ENCODE measurements around the gene OAS2.
"Not testable (repeated sequence)": the region's sequence is repeated elsewhere in the genome, so short reads cannot be mapped to it uniquely, and the experiment has no call there.

Gene OAS2

DNA sequence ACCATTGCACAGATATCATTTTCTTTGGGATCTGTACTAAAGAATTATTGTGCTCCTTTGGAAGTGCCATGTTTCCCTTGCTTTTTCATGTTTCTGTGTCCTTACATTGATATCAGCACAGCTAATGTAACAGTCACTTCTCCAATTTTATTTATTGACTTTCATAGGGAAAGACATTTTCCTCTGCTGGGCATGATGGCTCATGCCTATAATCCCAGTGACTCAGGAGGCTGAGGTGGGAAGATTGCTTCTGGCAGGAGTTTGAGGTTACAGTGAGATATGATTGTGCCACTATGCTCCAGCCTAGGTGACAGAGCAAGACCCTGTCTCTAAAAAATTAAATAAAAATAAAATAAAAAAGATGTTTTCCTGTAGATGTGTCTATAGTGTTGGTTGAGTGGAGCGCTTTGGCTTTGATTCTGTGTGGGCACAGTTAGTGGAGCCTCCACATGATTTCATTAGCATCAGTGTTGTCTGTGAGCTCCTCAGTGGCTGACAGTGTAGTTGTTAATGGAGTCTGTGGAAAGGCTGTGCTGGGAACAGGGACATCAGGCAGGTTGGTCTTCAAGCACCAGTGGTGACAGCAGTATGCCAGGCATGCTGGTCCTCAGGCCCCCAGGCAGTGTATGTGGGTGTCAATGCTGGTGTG, 7.4 kb downstream of the OAS2 start:
- DNase-seq (ENCODE audit: low spot score), result no peak

DNA sequence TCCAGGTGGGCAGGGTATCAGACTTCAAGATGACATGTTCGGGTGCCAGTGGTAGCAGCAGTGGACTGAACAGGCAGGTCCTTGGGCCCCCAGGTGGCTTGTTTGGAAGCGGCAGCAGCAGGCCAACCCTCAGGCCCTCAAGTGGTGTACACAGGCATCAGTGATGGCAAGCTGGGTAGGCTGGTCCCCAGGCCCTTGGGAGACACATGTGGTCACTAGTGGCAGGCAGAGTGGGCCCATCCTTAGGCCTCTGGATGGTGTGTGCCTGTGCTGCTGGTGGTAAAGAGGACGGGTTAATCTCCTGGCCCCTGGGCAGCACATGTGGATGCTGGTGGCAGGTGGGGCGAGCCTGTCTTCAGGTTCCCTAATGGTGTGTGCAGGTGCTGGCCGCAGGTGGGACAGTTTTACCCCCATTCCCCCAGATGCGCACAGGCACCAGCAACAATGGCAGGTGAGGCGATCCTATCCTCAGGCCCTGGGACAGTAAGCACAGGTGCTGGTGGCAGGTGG, 8.0 kb downstream of the OAS2 start:
- DNase-seq (ENCODE audit: low spot score), result peak; percentile 34

DNA sequence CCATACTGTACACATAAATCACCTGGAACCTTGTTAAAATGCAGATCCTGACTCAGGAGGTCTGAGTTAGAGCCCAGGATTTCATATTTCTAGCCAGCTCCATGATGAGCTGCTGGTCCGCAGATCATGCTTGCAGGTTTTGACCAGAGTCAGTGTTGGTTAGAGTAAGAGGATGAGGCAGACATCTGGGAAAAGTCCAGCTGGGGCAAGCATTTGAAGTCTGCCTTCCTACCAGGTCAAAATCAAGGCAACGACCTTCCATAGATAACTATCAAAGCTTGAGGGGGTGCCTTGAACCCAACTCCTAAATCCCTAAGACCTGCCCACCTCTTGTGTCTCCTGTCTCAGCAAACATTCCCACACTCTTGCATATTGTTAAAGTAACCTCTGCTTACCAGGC, 9.2 kb downstream of the OAS2 start:
- peak; percentile 19 for DNase-seq (ENCODE audit: low spot score)

DNA sequence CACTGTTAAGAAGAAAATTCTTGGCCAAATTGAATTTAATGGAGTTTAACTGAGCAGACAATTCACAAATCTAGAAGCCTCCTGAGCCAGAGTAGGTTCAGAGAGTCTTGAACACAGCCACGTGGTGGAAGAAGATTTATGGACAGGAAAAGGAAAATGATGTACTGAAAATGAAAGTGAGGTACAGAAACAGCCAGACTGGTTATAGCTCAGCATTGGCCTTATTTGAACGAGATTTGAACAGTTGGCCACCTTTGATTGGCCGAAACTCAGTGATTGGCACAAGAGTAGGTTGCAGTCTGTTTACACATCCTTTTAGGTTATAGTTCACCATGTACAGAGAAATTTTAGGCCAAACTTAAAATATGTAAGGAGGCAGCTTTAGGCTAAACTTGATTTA, 9.9 kb downstream of the OAS2 start:
- no peak for DNase-seq (ENCODE audit: low spot score)

DNA sequence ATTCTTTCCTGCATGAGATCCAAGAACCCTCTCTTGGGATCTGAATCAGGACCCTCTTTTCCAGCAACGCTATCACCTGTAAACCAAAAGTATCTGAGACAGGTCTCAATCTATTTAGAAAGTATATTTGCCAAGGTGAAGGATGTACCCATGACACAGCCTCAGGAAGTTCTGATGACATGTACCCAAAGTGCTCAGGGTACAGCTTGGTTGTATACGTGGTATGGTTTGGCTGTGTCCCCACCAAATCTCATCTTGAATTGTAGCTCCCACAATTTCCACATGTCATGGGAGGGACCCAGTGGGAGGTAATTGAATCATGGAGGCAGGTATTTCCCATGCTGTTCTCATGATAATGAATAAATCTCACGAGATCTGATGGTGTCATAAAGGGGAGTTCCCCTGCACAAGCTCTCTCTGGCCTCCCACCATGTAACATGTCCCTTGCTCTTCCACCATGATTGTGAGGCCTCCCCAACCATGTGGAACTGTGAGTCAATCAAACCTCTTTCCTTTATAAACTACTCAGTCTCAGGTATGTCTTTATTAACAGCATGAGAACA, 10.6 kb downstream of the OAS2 start:
- DNase-seq (ENCODE audit: low spot score), result not testable (repeated sequence)

DNA sequence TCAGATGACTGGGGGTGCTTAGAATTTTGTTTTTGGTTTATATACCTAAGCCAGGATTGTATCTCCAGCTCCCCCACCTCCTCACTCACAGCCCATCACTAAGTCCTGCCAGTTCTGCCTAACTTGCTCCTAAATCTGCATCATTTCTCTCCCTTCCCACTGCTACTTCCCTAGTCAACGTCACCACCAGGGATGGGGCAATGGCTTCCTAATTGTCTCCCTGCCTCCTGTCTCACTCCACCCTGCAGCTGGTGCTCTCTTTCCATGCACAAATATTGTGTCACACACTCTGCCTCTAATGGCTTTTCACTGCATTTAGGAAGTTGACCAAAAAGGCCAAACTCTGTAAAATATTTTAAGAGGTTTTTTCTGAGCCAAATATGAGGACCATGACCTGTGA, 11.5 kb downstream of the OAS2 start:
- DNase-seq (ENCODE audit: low spot score), result no peak

DNA sequence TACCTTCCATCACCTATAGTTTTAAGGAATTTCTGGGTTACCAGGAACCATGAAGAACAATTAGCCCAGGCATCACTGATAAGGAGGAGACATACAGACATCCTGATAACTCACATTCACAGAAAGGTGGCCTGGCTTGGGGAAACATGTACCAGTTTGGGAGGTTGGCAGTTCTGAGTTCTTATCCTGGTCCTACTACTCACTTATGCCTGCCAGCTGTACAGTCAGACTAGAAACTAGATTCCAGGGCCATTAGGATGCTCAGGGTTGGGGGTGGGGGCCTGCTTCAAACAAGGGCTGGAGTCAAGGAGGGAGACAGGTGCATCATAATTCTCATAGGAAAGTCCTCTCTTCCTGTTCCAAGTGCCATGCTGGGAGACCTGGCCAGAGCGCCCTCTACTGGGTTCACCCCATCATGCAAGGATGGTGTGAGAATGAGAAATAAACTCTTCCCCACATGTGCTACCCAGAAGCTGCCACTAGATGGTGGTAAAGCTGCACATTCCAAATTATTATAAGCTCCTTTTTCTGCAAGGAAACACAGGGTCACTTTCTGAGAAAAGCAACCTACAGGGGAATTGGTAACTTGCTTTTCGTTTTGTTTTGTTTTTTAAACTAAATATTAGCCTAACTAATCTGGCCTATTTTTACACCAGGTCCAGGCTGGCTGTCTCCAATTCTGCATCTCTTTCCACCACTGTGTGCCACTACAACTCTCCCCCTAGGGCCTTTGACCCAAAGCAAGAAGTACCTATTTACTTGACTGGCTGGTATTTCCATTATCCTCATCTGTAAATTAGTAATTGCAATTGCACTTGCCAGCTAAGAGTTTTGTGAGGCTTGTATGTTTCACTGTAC, 14.5 kb downstream of the OAS2 start:
- peak; percentile 74 for DNase-seq (ENCODE audit: low spot score)

DNA sequence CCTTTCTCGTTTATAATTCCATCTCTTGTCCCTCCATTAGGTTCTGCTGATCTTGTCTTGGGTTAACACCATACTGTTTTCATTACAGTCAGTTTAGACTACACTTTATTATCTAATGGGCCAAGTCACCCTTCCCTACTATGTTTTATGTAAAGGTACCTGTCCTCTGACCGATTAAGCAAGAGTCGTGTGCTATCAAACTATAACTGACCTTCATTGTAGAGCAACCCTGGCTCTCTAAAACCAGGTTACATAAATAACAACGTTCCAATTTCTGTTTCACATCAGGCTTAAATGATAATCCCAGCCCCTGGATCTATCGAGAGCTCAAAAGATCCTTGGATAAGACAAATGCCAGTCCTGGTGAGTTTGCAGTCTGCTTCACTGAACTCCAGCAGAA, 16.7 kb downstream of the OAS2 start:
- DNase-seq (ENCODE audit: low spot score), result no peak

DNA sequence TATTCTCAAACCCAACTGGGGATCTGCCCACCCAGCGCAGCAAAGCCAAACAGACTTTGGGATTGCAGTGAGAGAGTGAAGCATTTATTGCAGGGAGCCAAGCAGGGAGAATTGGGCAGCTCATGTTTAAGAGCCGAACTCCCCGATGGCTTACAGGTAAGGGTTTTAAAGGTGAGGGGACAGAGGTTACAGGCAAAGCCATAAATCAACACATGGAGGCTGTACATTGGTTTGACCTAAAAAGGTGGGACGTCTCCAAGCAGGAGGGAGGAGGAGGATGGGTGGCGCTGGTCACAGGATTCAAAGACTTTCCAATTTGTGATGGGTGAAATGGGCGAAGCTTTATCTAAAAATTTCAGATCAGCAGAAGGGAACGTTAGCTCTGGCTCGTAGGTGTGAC, 18.2 kb downstream of the OAS2 start:
- peak; percentile 31 for DNase-seq (ENCODE audit: low spot score)

DNA sequence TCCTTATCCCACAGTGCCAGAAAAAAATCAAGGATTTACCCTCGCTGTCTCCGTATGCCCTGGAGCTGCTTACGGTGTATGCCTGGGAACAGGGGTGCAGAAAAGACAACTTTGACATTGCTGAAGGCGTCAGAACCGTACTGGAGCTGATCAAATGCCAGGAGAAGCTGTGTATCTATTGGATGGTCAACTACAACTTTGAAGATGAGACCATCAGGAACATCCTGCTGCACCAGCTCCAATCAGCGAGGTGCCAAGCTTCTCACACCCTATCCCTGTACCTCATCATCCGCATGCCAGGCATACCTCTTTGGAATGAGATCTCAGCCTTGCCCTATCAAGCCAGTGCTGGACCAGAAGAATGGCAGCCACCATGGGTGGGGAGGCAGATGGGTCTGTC, 19.2 kb downstream of the OAS2 start:
- DNase-seq (ENCODE audit: low spot score), result no peak

DNA sequence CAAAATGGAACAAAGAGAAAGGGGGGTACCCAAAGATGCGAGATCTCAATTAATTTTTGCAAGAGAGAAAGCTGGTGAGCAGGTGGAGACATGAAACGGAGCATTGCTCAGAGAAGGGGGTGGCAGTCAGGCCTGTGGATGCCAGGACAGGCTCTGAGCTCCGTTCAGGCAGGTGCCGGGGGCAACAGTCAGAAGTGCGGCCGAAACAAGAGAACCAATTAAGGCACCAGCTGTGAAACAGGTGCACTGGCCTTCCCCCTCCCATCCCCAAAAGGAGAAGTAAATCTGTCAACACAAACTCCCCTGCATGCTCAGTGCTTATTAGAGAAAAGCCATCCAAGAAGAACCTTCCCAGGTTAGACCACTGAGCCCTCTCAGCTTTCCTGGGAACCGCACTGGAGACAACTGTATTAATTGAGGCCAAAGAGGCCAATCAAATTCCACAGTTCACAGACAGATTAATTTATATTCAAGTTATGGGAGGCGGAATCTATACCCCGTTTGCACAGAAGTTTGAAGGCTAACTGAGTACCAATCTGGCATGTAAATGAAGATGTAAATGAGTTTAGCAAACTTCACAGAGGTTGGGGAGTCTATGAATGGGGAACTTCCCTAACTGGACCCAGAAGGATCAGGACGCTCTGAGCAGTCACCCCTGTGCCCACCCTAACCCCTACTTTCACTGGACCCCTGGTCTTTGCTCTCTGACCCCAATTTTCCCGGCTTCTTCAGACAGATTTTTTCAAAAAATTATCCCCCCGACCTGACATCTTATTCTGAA, 20.9 kb downstream of the OAS2 start:
- no peak for DNase-seq (ENCODE audit: low spot score)

DNA sequence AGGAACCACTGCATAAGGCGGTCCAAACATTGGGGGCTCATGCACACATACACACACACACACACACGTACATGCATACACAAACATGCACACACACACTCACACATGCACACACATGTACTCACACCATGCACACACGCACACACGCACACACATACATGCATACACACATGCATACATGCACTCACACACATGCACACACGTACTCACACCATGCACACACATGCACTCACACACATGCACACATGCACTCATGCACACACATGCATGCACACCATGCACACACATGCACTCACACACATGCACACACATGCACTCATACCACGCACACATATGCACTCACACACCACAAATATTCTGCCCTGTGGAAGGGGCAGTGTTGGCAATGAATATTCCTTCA, 22.1 kb downstream of the OAS2 start:
- DNase-seq (ENCODE audit: low spot score), result no peak

DNA sequence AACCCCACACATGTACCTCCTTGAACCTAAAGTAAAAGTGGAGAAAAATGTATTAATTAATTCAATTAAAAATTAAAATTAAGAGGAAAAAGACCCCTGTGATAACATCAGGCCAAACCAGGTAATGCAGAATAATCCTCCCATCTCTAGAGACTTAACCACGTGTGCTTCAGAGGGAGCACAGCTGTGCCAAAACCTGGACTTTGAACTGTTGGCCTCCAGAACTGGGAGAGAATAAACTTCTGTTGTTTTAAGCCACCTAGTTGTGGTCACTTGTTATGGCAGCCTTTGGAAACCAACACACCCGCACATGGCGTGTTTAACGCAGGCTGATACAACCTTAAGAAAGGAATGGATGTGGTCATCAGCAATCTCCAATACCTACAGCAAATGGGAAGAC, 23.8 kb downstream of the OAS2 start:
- DNase-seq (ENCODE audit: low spot score), result no peak

DNA sequence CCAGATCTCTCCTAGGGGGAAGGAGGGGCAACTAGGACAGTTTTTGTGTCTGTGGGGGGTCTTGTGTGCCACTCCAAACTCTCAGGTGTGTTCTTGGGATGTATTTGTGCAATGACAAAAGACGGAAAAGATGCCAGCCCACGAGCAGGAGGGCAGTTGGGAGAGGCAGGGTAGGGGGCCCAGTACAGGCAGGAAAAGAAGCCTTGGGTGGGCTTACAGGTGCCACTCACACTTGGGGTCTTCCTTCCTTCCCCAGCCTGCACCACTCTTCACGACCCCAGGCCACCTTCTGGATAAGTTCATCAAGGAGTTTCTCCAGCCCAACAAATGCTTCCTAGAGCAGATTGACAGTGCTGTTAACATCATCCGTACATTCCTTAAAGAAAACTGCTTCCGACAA, 24.4 kb downstream of the OAS2 start:
- DNase-seq (ENCODE audit: low spot score), result no peak

DNA sequence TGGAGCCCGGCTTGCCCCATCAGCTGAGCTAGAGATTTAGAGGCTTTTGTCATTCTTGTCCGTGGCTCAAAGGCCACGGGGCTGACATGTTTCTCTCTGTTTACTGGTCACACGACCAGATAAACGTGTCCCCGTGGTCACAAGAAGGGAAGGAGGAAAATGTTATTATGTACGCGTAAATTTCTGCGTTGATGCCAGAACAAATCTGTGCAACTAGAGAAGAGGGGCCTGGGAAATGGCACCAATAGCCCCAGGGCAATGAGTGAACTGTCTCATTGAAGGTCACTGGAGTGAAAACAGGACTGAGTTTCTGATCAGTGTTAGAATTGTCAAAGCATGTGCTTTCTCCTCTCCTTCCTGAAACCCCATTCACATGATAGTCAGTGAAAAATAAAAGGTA, 25.3 kb downstream of the OAS2 start:
- DNase-seq (ENCODE audit: low spot score), result no peak

DNA sequence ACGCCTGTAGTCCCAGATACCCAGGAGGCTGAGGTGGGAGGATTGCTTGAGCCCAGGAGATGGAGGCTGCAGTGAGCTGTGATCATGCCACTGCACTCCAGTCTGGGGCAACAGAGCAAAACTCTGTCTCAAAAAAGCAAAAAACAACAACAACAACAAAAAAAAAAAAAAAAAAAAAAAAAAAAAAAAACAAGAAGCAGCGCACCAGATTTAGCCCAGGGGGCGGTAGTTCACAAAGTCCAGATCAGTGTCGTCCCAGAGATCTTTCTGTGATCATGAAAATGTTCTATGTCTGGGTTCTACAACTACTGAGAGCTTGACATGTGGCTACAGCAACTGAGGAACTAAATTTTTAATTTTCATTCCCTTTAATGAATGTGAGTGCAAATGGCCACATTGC, 27.4 kb downstream of the OAS2 start:
- no peak for DNase-seq (ENCODE audit: low spot score)

DNA sequence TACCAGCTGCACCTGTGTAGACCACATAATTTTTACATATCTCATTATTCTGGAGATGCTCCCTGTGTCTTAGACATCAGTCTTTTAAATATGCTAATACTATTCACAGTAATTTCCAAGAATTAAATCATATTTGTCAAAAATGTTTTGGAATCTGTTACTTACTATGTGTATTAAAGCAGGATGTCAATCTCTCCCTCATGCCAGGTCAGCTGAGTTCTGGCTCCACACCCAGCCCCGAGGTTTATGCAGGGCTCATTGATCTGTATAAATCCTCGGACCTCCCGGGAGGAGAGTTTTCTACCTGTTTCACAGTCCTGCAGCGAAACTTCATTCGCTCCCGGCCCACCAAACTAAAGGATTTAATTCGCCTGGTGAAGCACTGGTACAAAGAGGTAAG, 27.9 kb downstream of the OAS2 start:
- DNase-seq (ENCODE audit: low spot score), result no peak

DNA sequence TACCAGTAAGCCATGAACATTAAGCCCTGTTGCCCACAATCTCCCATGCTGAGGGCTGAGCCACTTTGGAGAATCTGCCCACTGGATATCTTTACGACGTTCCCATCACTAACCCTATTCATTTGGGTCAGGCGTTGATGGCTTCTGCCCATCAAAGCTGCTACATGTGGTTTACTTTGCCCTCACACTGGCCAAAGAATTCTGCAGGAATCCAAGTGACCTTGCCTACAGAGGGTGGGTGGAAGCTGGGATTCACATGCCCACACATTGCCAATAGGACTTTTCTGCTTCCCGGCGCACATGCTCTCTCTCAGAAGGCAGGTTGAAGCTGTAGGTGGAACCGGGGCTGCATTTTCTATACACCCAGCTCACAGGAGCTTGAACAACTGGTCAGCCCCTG, 28.3 kb downstream of the OAS2 start:
- DNase-seq (ENCODE audit: low spot score), result no peak

DNA sequence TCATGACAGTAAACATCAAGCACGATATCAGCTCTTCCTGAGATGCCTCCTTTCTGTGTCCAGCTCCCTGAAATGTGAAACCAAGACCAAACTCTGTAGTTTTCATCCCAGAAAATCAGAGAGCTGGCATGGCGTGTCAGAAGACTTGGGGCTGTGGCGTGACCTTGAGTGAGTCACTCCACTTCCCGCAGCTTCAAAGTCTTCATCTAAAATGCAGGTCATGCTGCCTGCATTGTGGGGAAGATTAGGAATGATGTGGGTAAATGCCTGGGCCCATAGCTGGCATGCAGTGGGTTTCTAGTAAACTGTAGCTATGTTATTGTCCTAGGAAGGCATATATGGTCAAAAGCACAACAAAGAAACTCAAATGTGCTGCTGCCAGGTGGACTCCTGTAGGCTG, 28.8 kb downstream of the OAS2 start:
- no peak for DNase-seq (ENCODE audit: low spot score)

DNA sequence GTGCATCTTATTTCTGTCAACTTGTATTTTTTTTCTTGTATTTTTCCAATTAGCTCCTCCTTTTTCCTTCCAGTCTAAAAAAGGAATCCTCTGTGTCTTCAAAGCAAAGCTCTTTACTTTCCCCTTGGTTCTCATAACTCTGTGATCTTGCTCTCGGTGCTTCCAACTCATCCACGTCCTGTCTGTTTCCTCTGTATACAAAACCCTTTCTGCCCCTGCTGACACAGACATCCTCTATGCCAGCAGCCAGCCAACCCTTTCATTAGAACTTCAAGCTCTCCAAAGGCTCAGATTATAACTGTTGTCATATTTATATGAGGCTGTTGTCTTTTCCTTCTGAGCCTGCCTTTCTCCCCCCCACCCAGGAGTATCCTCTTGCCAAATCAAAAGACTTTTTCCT, 32.4 kb downstream of the OAS2 start:
- DNase-seq (ENCODE audit: low spot score), result no peak

DNA sequence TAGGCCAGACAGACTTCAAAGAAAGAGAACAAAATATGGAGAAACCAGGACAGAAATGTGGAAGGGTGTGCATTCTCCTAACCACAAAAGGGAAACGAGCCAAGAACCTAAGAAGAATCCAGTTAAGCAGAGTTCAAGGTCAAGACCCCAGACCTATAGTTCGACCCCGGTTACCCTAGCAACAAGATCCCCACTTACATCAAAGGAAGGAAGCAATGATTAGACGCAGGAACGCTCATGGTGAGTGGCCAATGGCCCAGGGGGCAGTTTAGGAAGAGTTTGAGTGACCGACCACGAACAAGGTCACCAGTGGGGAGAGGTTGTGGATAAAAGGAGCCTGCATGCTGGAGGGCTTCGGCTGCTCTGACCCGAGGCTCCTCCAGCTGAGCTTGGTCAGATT, 36.2 kb downstream of the OAS2 start:
- DNase-seq (ENCODE audit: low spot score), result no peak

DNA sequence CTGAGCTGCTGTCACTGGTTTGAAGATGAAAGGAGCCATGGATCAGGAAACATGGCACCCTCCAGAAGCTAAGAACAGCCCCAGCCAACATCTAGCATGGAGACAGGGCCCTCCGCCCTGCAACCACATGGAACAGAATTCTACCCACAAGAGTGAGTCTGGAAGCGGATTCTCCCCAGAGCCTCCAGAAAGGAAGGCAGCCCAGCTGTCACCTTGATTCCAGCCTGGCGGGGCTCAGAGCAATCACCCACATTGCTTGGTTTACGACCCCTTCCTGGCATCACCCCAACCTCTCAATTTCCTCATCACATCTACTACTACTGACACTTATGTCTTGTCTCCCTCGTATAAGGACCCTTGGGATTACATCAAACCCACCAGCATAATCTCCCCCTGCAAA, 38.5 kb downstream of the OAS2 start:
- DNase-seq (ENCODE audit: low spot score), result no peak

DNA sequence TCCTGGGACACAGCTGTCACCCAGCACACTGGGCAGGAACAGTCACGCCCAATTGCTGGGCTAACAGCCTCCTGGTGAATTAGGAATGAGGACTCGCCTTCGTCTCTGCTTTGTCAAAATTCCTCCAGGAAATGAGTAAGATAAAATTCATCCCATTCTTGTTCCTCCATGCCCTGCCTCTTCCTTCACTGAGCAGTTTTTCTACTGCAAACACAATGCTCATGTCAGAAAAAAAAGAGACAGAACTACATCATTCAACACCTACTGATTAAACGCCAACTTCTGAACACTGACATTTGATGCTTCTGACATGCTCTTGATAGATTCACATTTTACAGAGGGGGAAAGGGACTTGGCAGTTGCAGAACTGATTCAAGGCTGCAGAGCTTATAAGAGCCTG, 40.7 kb downstream of the OAS2 start:
- DNase-seq (ENCODE audit: low spot score), result no peak
